ENCODE data around the gene IL26. TPM values are rescaled to one million over a fixed set of nuclear protein-coding genes. Genes with fewer than 3 reads are reported as not detected.
"Not testable (repeated sequence)": the region's sequence is repeated elsewhere in the genome, so short reads cannot be mapped to it uniquely, and the experiment has no call there.

Gene IL26
- total RNA-seq, 6 experiments from 2014 or later: not detected

- H3K27ac Mint-ChIP-seq: no peak overlapping the region
- peaks cover 3% of the 10 kb centered on the region for H3K27me3 Mint-ChIP-seq (ENCODE audit: insufficient read depth)
- H3K4me3 Mint-ChIP-seq: no peak overlapping the region
- no peaks in the 10 kb centered on the region for H3K36me3 Mint-ChIP-seq (ENCODE audit: low read depth)
- DNase-seq: no peak
- TF ChIP-seq CTCF (IDR thresholded peaks at IDR 0.05): no peak
- H3K4me1 Mint-ChIP-seq (ENCODE audit: low read depth): no peaks in the 10 kb centered on the region
- H3K9me3 Mint-ChIP-seq: no peaks in the 10 kb centered on the region
These were observed 48.0 kb downstream of the IL26 start for GRCh38 chr12:68177562-68177961.

- Mint-ChIP-seq H3K9me3 (no peaks in the 10 kb centered on the region), H3K4me1 (ENCODE audit: low read depth) (no peaks in the 10 kb centered on the region), H3K27me3 (ENCODE audit: insufficient read depth) (no peaks in the 10 kb centered on the region; the same call in none of the 2 replicates), H3K27ac (no peak overlapping the region), H3K4me3 (no peak overlapping the region), H3K36me3 (ENCODE audit: low read depth) (no peaks in the 10 kb centered on the region)
- DNase-seq: no peak
- TF ChIP-seq CTCF (IDR thresholded peaks at IDR 0.05): no peak
These were observed 49.4 kb downstream of the IL26 start for GRCh38 chr12:68176257-68176656.

GRCh38 chr12:68175557-68176061 lies 50.0 kb downstream of the IL26 start:
- Mint-ChIP-seq H3K27me3 (ENCODE audit: insufficient read depth) (no peaks in the 10 kb centered on the region; the same call in 1 of the 2 replicates), H3K27ac (no peak overlapping the region), H3K36me3 (ENCODE audit: low read depth) (no peaks in the 10 kb centered on the region), H3K9me3 (no peaks in the 10 kb centered on the region), H3K4me1 (ENCODE audit: low read depth) (no peaks in the 10 kb centered on the region), H3K4me3 (no peak overlapping the region)
- no peak for DNase-seq
- TF ChIP-seq CTCF (IDR thresholded peaks at IDR 0.05): no peak

- H3K36me3 Mint-ChIP-seq (ENCODE audit: low read depth); DNase-seq; H3K4me1 Mint-ChIP-seq (ENCODE audit: low read depth); H3K4me3 Mint-ChIP-seq; H3K9me3 Mint-ChIP-seq; H3K27ac Mint-ChIP-seq; H3K27me3 Mint-ChIP-seq (ENCODE audit: insufficient read depth): not testable (repeated sequence)
These were observed 50.8 kb downstream of the IL26 start for GRCh38 chr12:68174761-68175160.

GRCh38 chr12:68173792-68174191 lies 51.8 kb downstream of the IL26 start:
- no peak for DNase-seq
- TF ChIP-seq CTCF (IDR thresholded peaks at IDR 0.05): no peak
- Mint-ChIP-seq H3K27ac (no peak overlapping the region), H3K36me3 (ENCODE audit: low read depth) (no peaks in the 10 kb centered on the region), H3K4me1 (ENCODE audit: low read depth) (no peaks in the 10 kb centered on the region), H3K27me3 (ENCODE audit: insufficient read depth) (no peaks in the 10 kb centered on the region; the same call in 1 of the 2 replicates), H3K4me3 (no peak overlapping the region), H3K9me3 (no peaks in the 10 kb centered on the region)

- no peak for TF ChIP-seq CTCF (IDR thresholded peaks at IDR 0.05)
- no peaks in the 10 kb centered on the region for H3K36me3 Mint-ChIP-seq (ENCODE audit: low read depth)
- peaks cover 2% of the 10 kb centered on the region; the same call in 1 of the 2 replicates for H3K27me3 Mint-ChIP-seq (ENCODE audit: insufficient read depth)
- H3K27ac Mint-ChIP-seq: no peak overlapping the region
- no peaks in the 10 kb centered on the region for H3K9me3 Mint-ChIP-seq
- H3K4me3 Mint-ChIP-seq: no peak overlapping the region
- no peaks in the 10 kb centered on the region for H3K4me1 Mint-ChIP-seq (ENCODE audit: low read depth)
- no peak for DNase-seq
These were observed 54.9 kb downstream of the IL26 start for GRCh38 chr12:68170726-68171125.
